HEK293 (cell line): ENCODE measurements around the gene UGT1A6.

Experiments used
- SP2 ChIP-seq: fragments of 450-650 bp; formaldehyde crosslinking; IDR thresholded peaks from 2 replicates; pipeline ENCODE4 v1.5.1; 2016; ENCODE audit warnings: missing biosample characterization, missing genetic modification characterization
- ZNF114 ChIP-seq: fragments of 450-650 bp; formaldehyde crosslinking; IDR thresholded peaks from 2 replicates; pipeline ENCODE4 v1.5.0; 2017; ENCODE audit warnings: missing biosample characterization, missing genetic modification characterization
- ZNF302 ChIP-seq: fragments of 450-650 bp; formaldehyde crosslinking; IDR thresholded peaks from 2 replicates; pipeline ENCODE4 v1.5.1; 2016; ENCODE audit warnings: missing biosample characterization, missing genetic modification characterization, low read depth
- TF ChIP-seq, protein P1 (sequence below): fragments of 450-650 bp; formaldehyde crosslinking; IDR thresholded peaks from 2 replicates; pipeline ENCODE4 v1.5.1; 2016; ENCODE audit warnings: missing biosample characterization, missing genetic modification characterization

DNA sequence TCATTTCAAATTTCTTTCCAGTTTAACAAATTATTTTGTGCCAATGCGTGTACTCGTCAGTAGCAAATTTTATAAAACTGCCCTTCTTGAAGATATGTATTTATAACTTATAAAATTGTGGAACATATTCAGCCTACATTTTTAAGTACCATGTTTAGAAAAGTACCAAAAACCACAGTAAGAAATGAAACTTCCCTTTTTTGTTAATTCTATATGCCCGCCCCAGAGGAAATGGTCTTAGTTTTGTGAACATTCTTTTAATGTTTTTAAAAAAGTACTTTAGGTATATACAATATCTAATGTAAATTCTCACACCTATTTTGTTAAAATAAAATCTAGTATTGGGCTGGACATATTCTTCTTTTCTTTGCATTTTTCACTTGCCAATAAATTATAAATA is 19.8 kb upstream of the UGT1A6 start:
- TF ChIP-seq, protein P1, sequence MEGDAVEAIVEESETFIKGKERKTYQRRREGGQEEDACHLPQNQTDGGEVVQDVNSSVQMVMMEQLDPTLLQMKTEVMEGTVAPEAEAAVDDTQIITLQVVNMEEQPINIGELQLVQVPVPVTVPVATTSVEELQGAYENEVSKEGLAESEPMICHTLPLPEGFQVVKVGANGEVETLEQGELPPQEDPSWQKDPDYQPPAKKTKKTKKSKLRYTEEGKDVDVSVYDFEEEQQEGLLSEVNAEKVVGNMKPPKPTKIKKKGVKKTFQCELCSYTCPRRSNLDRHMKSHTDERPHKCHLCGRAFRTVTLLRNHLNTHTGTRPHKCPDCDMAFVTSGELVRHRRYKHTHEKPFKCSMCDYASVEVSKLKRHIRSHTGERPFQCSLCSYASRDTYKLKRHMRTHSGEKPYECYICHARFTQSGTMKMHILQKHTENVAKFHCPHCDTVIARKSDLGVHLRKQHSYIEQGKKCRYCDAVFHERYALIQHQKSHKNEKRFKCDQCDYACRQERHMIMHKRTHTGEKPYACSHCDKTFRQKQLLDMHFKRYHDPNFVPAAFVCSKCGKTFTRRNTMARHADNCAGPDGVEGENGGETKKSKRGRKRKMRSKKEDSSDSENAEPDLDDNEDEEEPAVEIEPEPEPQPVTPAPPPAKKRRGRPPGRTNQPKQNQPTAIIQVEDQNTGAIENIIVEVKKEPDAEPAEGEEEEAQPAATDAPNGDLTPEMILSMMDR (tag by site-specific recombination) = no peak
- no peak for TF ChIP-seq ZNF114
- TF ChIP-seq ZNF302 (tag by site-specific recombination) = no peak
- no peak for TF ChIP-seq SP2 (tag by site-specific recombination)
